Cardiac muscle cell (in vitro differentiated cells and primary cell): ENCODE data around the gene PTPRT. TPM values are rescaled to one million over a fixed set of nuclear protein-coding genes. Genes with fewer than 3 reads are reported as not detected.

Experiments used
- DNase-seq, 2 donors: peaks; one replicate each; pipeline versions ENCODE4 v3.0.0 to v3.0.0-alpha.2; 2010 to 2017; ENCODE audit warnings: low read depth in 1 of 2, low spot score in 1 of 2
- H3K27ac ChIP-seq: fragments of 200-600 bp; sonication (generic); 2 replicates; pipeline ENCODE4 v1.5.1; 2016
- H3K27me3 ChIP-seq: fragments of 200-600 bp; sonication (generic); 2 replicates; pipeline ENCODE4 v1.6.0; 2016; ENCODE audit warnings: control low read depth
- H3K36me3 ChIP-seq: fragments of 200-600 bp; sonication (generic); 2 replicates; pipeline ENCODE4 v1.5.1; 2016; ENCODE audit warnings: control low read depth
- H3K4me1 ChIP-seq: fragments of 200-600 bp; sonication (generic); 2 replicates; pipeline ENCODE4 v1.8.1; 2017; ENCODE audit warnings: low read depth, mild to moderate bottlenecking, mixed run types
- H3K4me3 ChIP-seq: fragments of 200-600 bp; sonication (generic); 2 replicates; pipeline ENCODE4 v1.5.1; 2016; ENCODE audit warnings: mild to moderate bottlenecking
- H3K9me3 ChIP-seq: fragments of 200-600 bp; sonication (generic); 2 replicates; pipeline ENCODE4 v1.5.1; 2017; ENCODE audit warnings: low read depth, mild to moderate bottlenecking, control low read depth
- polyA plus RNA-seq: library from polyadenylated mRNA; unstranded; fragments of >200 nt; fragmentation: Nextera tagmentation; extraction: Ambion mirVana; gene quantifications from 2 replicates; pipeline ENCODE4 v1.2.1, GENCODE V29; 2016
- total RNA-seq: library from RNA; depleted of rRNA; stranded (reverse); fragments of >200 nt; gene quantifications from 2 replicates; pipeline ENCODE4 v1.2.3, GENCODE V29; 2016
- TF ChIP-seq, protein P1 (sequence below): IDR thresholded peaks from 2 replicates; pipeline ENCODE4 v1.5.1; 2012; ENCODE audit warnings: low read depth, mild to moderate bottlenecking, low read length

The PTPRT gene
- total and polyA plus RNA-seq, 2 experiments from 2014 or later: 0.30 to 1.4 TPM

- TF ChIP-seq, protein P1, sequence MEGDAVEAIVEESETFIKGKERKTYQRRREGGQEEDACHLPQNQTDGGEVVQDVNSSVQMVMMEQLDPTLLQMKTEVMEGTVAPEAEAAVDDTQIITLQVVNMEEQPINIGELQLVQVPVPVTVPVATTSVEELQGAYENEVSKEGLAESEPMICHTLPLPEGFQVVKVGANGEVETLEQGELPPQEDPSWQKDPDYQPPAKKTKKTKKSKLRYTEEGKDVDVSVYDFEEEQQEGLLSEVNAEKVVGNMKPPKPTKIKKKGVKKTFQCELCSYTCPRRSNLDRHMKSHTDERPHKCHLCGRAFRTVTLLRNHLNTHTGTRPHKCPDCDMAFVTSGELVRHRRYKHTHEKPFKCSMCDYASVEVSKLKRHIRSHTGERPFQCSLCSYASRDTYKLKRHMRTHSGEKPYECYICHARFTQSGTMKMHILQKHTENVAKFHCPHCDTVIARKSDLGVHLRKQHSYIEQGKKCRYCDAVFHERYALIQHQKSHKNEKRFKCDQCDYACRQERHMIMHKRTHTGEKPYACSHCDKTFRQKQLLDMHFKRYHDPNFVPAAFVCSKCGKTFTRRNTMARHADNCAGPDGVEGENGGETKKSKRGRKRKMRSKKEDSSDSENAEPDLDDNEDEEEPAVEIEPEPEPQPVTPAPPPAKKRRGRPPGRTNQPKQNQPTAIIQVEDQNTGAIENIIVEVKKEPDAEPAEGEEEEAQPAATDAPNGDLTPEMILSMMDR: no peak
- H3K36me3 ChIP-seq: no peaks in the 10 kb centered on the region
- no peaks in the 10 kb centered on the region for H3K4me1 ChIP-seq
- DNase-seq: no peak
- no peak overlapping the region for H3K4me3 ChIP-seq
- no peak overlapping the region for H3K27ac ChIP-seq
- no peaks in the 10 kb centered on the region for H3K27me3 ChIP-seq
- H3K9me3 ChIP-seq: no peaks in the 10 kb centered on the region
Observed at GRCh38 chr20:42401613-42402012, 788.1 kb downstream of the PTPRT start.

GRCh38 chr20:42399802-42400201, 789.9 kb downstream of the PTPRT start:
- H3K4me1 ChIP-seq: no peaks in the 10 kb centered on the region
- TF ChIP-seq, protein P1: no peak
- no peaks in the 10 kb centered on the region for H3K9me3 ChIP-seq
- no peak for DNase-seq
- no peak overlapping the region for H3K27ac ChIP-seq
- no peaks in the 10 kb centered on the region for H3K27me3 ChIP-seq
- H3K4me3 ChIP-seq: no peak overlapping the region
- H3K36me3 ChIP-seq: no peaks in the 10 kb centered on the region

GRCh38 chr20:42392442-42392841, 797.3 kb downstream of the PTPRT start:
- TF ChIP-seq, protein P1: no peak
- Histone ChIP-seq H3K27me3 (no peaks in the 10 kb centered on the region), H3K4me1 (no peaks in the 10 kb centered on the region), H3K9me3 (no peaks in the 10 kb centered on the region), H3K27ac (no peak overlapping the region), H3K4me3 (no peak overlapping the region), H3K36me3 (no peaks in the 10 kb centered on the region)
- no peak for DNase-seq

DNA sequence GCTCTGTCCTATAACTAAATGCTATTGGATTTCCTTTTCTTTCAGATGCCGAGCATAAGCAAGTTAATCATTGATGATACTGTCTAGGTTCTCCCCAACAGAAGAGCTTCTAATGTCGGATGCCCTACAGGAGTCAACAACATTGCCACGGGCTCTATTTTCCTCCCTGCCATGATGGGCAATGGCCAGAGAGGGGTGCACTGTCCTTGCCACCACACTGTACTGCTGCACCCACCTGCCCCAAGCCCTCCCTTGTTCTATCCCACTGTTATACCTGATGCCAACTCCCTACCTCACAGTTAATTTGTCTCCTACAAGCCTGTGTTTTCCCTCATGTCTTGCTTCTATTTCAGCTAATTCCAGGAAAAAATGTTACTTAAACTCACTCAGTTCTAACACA, 797.9 kb downstream of the PTPRT start:
- TF ChIP-seq, protein P1: no peak
- Histone ChIP-seq H3K4me1 (no peaks in the 10 kb centered on the region), H3K27ac (no peak overlapping the region), H3K9me3 (no peaks in the 10 kb centered on the region), H3K4me3 (no peak overlapping the region), H3K27me3 (no peaks in the 10 kb centered on the region), H3K36me3 (no peaks in the 10 kb centered on the region)
- no peak for DNase-seq

GRCh38 chr20:42380287-42380686, 809.4 kb downstream of the PTPRT start:
- Histone ChIP-seq H3K36me3 (no peaks in the 10 kb centered on the region), H3K9me3 (no peaks in the 10 kb centered on the region), H3K27ac (no peak overlapping the region), H3K27me3 (no peaks in the 10 kb centered on the region), H3K4me1 (no peaks in the 10 kb centered on the region), H3K4me3 (no peak overlapping the region)
- TF ChIP-seq, protein P1: no peak
- no peak for DNase-seq

DNA sequence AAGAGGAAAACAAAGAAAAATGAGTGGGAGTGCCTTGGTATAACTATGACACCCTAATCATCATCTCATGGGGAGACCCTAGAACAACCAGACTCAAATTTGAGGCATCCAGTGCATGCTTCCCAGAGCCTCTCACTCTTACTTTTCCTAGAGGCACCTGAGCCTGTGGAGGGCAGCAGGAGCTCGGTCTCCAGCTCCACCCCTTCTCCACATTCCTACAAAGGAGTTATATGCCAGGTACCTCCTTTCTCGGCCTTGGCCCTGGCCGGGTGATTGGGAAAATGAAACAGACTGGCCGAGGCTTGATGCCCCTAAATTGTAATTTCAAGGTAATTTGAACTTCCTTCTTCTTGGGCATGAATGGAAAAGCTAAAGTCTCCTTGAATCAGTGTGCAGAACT, 810.3 kb downstream of the PTPRT start:
- Histone ChIP-seq H3K4me3 (no peak overlapping the region), H3K27ac (no peak overlapping the region), H3K9me3 (no peaks in the 10 kb centered on the region), H3K27me3 (no peaks in the 10 kb centered on the region), H3K4me1 (no peaks in the 10 kb centered on the region), H3K36me3 (no peaks in the 10 kb centered on the region)
- TF ChIP-seq, protein P1: no peak
- DNase-seq: no peak
